ENCODE results near the gene CCNH.

CCNH gene

DNA sequence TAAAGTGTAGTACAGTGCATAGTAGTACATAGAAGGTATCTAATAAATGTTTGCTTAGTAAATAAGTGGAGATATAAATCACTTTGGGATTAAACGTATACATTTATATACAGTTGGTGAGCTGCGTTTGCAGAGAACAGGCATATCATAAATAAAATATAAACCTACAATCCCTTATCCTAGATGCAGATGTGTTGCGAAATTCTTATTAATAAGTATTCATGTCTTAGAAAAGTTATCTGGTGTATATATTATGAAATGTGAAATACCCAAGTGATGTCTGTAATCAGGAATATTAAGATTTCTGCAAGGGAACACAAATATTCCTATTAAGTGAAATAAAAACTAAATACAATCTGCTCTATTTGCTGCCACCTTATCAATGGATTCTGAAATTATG lies 8.8 kb downstream of the CCNH start:
- H3K4me3 ChIP-seq (ENCODE audit: low read depth, low read length) = no peak overlapping the region

DNA sequence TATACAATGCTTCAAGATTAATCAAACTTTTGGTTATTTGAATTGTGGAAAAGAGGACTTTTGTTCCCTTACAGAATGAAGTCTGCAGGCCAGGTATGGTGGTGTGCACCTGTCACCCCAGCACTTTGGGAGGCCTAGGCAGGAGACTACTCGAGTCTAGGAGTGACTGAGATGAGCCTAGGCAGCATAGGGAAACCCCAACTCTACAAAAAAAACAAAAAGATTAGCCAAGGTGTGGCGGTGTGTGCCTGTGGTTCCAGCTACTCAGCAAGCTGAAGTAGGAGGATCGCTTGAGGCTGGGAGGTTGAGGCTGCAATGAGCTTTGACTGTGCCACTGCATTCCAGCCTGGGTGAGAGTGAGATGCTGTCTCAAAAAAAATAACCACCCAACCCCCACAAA lies 9.3 kb downstream of the CCNH start:
- no peak overlapping the region for H3K4me3 ChIP-seq (ENCODE audit: low read depth, low read length)

DNA sequence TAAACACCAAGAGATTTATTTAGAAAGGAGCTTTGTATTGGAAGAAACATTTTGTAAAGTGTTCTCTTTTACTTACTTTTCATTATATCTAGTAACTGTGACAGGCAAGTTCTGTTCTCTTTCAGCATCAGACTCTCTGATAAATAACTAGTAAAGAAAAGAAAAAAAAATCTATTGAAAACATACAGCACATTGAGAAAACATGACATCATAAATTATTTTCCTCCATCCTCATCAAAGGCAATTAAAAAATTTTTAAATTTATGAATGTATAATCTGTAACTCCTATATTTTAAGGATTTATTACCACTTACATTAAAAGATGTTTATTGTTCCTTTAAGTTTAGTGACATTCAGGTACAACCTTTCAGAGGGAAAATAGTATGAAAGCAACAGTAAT lies 11.1 kb downstream of the CCNH start:
- no peak overlapping the region for H3K4me3 ChIP-seq (ENCODE audit: low read depth, low read length)

DNA sequence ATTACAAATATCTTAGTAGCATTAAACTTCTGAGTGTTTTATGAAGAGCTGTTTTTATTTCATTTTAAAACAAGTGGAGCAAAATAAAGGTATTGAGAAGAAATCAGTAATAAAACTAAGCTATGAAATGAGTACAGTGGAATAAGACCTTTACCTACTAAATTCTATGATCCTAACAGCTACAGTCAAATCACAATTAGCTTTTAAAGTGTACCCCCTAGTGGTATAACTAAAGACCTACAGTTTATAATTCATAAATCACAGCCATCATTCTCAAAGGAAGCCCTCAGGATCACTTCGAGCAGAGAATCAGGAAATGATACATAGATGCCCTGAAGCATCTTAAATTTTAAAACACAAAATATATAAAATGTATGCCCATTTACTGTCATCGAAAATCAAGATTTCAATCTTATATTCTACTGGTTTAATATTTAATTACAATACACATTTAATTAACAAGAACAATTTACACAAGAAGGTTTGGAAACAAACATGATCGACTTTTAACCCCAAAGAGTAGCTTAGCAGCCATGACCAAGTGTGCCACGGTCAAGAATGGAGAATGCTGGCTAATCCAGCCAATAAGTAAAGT lies 12.3 kb downstream of the CCNH start:
- no peak overlapping the region for H3K4me3 ChIP-seq (ENCODE audit: low read depth, low read length)

DNA sequence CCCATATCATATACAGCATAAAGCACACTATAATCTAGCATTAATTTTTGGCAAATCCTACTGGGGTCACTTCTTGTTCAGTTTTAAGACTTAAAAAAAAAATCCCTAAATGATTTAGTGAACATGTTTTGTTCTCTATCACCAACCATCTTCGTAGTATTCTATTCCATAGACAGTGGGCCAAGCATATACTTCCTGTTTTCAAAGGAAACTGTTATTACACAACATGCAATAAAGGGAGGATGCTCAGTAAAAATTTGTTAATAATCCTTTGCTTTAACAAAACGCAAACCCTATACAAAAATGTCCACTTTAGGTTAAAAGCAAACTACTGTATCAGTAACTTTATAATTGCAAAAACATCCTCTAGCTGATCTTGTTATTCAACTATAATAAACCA lies 13.0 kb downstream of the CCNH start:
- H3K4me3 ChIP-seq (ENCODE audit: low read depth, low read length) = no peak overlapping the region

DNA sequence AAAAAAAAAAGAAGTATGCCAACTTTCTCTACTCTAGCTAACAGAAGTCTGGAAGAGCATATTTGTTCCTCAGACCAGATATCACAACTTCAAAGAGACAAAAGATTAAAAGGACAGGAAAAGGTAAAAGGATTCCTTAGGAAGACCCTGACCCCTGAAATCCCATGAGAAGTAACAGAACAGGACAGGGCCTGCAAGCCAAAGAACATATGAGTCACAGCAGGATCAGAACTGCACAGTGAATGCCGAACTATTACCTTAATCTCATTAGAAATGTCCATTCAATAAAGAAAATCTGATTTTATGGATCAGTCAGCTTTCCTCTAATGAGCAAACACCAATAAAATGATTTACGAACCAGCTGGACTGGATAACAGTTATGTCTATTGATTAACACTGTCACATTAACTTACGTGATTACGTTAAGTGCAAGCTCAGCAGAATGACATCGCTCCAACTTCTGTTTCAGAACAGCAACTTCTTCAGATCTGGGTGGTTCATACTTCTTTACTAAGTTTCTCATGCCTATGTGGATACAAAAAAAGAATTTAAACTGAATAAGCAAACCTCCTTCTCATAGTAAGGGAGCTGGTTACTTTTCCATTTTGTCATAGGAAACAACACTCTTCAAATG lies 13.6 kb downstream of the CCNH start:
- no peak overlapping the region for H3K4me3 ChIP-seq (ENCODE audit: low read depth, low read length)

DNA sequence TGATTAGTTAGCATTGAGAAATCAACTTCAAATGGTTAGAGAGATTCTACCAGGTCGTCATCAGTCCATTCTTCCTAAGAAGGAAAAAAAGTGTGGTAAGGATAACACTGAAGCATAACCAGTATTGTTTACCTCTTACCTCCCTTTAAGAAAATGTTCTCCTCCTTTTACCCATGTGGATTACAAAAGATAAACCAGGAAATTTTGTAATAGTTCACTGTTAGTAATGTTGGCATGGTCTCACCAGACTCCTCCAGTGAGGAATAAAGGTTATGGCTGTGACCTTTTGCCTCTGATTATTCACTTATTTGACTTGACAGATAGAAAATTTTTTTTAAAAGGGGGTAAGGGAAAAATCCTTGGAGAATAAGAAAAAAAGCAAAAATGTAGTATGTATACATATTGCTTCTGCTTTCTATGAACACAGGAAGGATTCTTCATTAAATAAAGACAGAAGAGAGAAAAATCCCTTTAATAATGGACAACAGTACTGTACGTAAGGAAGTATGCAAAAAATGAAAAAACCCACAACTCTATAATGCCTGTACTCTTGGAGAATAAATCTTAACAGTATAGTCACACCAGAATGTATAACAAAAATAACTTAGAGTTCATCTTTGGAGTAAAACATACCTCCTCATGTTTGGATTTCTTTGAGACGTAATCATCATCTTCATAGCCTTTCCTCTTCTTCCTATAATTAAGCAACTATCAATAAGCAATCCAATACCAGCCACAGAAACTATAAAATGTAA lies 18.1 kb downstream of the CCNH start:
- no peak overlapping the region for H3K4me3 ChIP-seq (ENCODE audit: low read depth, low read length)

DNA sequence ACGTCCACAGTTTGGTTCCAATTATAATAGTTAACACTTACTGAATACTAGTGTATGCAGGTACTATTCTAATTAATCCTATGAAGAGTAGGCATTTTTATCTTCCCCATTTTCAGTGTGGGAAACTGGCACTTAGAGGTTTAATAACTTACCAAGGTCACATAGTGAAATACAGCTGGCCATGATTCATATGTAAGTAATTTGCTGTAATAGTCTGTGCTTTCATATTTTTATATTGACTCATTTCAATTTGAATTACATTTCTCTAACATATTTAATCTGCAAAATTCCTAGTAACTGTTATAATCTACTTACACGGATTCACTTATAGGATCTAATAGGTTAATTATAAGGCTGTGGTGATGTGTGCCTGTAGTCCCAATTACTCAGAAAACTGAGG lies 19.4 kb downstream of the CCNH start:
- H3K4me3 ChIP-seq (ENCODE audit: low read depth, low read length) = no peak overlapping the region

DNA sequence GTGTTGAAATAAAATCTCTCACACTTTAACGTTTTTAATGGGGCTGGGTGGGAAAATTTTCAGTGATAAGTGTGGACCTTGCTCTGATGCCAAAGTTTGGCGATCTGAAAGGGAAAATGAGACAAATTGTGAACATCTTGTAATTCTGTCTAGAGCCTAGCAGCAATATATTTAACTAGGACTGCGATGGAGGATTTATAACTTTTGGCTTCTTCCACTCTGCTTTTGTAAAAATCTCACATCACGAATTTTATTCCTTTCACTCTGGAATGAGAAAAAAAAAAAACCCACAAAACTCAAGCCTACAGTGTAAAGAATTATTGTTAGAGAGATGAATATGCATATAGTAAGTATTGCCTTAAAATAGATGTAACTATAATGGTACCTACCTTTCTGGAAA lies 19.9 kb downstream of the CCNH start:
- no peak overlapping the region for H3K4me3 ChIP-seq (ENCODE audit: low read depth, low read length)

DNA sequence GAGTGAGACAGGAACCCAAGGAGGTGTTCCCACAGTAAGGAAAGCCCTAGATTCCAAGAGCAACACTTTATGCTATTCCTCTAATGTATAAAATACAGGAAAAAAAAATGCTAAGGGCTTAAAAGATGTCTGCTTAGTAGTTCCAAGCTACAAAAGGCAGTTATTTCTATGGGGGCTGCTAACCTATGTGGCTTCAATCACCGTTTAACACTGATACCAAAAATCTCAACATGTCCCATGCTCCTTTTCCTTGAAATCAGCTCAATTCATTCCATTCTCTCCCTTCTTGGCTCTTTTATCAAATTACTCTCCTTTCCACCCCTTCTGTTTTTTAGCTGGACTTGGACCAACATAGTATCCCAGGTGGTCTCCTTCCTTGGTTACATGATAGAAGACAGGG lies 20.6 kb downstream of the CCNH start:
- no peak overlapping the region for H3K4me3 ChIP-seq (ENCODE audit: low read depth, low read length)

DNA sequence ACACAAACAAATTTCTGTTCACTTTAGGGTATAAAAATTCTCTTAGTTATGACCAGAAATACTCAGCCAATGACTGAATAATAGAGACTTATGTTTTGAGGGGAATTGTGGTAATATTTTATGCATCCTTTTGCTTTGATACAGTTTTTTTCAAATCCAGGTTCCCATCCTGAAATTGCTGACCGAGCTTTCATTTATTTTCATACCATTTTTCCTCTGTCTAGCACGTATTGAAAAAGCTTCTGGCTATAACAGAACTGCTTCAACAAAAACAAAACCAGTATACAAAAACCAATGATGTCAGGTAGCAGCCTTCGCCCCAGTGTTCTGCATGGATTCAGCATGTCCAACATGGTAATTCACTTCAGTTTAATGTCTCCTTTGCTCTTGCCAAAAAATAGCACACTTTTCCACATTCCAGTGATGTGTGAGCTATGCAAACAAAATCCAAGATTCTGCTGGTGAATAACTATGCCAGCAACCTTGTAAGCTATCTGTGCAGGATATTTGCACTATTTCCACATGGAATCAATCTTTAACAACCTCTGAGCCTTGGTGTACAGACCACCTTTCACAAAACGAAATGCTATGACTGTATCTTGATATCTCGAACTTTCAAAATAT lies 22.0 kb downstream of the CCNH start:
- no peak overlapping the region for H3K4me3 ChIP-seq (ENCODE audit: low read depth, low read length)

DNA sequence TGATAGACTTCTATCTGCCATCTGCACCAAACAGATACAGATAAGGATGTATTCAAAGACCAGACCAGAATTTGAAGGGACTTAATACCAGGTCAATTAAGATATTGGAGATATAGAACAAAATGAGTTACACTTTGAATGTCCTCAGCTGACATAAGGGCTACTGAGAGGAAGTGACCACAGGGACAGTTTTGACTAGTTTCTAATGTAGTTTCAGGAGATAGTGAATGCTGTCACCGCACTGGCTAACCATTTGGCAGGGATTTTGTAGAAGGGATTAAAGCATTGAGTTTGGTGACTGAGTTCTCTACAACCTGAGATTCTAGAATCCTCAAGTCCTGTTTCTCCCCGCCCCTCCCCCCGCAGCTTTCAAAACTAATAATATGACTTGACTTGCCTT lies 22.7 kb downstream of the CCNH start:
- H3K4me3 ChIP-seq (ENCODE audit: low read depth, low read length) = no peak overlapping the region

DNA sequence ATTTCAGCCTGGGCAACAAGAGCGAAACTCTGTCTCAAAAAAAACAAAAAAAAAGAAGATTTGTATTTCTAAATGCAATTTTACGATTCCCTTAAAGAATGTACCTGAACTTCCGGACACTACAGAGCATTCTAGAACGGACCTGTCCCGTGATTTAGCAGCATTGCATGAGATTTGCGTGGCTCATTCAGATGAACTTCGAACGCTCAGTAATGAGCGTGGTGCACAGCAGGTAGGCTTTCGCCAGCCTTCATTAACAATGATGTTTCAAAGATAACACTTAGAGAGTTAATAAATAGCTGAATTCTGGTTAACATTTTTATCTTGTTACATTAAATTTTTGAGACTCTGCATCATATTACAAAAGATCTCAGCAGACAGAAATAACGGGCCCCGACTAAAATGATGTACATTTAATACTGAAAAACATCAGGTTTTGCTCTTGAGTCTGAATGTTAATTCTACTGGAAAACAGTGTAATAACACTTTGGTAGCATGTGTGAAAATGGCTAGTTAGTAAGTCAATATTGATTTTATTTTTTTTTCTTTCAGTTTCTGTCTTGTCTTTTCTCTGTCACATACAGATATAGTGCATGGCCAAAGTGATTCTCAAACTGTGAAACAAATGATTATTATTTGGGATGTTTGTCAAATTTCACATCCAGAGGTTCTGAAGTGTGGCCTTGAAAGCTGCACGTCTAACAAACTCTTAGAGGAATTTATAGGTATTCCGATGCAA lies 23.3 kb downstream of the CCNH start:
- no peak overlapping the region for H3K4me3 ChIP-seq (ENCODE audit: low read depth, low read length)

DNA sequence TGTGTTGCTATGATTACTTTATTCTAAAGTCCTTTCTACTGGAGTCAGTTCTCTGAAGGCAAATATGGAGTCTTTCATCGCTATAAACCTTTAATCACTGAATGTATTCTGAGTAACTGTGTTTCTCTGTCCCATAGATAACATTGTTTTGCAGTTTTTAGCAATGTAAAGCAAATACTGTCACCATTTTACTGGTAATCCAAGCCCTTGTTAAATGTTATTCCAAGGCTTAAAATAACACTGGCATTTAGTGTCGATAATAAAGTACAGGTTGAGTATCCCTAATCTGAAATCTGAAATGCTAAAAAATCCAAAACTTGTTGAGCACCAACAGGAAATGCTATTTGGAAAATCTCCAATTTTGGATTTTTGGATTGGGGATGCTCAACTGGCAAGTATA lies 24.6 kb downstream of the CCNH start:
- no peak overlapping the region for H3K4me3 ChIP-seq (ENCODE audit: low read depth, low read length)

DNA sequence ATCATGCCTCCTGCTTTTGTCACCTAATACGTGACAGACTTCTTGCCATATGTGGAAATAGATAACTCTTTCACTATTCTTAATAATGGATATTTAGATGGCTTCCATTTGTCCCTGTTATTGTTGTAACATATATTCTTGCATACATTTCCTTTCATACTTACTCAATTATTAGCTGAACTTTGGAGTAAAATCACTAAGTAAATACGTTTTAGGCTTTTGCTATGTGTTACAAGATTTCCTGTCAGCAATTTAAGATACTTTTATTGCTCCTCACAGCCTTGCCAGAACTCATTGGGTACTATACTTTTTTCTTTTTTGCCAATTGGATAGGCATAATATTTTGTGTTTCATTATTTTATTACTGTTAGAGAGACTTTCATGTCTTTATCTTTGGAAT lies 26.9 kb downstream of the CCNH start:
- no peak overlapping the region for H3K4me3 ChIP-seq (ENCODE audit: low read depth, low read length)

DNA sequence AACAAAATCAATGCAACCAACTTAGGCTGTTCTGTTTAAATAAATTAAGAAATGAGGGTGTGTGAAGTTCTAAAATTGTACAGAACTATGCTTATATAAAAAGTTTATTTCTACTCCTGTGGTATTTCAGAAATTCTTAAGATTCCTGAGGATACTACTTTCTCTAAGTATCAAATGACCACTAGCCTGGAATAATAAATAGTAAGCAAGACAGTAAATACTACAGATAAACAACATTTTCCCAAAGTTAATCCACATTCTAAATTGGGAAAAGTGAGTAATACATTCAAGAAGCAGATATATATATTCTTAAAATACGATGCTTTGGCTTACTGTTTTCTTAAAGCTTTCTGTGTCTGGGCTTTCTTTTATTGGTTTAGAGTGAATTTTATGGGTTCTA lies 29.5 kb downstream of the CCNH start:
- no peak overlapping the region for H3K4me3 ChIP-seq (ENCODE audit: low read depth, low read length)

DNA sequence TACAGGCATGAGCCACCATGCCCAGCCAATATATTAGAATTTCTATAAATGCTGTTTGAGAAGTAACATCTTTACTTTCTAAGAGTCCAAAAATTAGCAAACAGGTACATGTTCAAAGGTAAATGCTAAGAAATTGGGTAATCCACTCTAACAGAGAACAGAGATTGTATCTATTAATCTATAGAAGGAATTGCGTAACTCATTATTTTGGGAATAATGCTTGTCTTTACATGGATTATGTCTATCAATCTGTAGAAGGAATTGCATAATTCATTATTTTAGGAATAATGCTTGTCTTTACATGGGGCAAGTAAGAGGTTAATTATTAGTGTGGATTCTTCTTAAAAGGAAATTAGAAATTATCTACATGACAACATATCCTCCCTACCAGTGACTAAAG lies 30.5 kb downstream of the CCNH start:
- no peak overlapping the region for H3K4me3 ChIP-seq (ENCODE audit: low read depth, low read length)

DNA sequence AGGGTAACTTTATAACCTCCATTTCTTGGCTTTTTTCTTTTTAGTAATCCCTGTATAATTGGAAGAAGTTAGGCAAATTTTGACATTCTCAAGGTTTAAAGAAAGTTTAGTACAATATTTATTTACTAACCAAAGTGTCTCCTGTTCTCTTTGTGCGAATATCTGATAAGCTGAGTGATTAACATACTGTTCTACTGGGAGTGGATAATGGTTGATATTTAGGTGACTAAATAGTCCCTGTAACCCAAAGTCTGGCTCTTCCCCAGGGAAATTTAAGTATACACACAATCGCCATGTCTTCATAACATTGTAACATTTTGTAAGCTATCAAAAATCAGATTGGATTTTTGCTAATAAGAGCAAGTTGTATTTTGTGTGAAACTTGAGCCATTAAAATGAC lies 40.0 kb downstream of the CCNH start:
- H3K4me3 ChIP-seq (ENCODE audit: low read depth, low read length) = no peak overlapping the region

DNA sequence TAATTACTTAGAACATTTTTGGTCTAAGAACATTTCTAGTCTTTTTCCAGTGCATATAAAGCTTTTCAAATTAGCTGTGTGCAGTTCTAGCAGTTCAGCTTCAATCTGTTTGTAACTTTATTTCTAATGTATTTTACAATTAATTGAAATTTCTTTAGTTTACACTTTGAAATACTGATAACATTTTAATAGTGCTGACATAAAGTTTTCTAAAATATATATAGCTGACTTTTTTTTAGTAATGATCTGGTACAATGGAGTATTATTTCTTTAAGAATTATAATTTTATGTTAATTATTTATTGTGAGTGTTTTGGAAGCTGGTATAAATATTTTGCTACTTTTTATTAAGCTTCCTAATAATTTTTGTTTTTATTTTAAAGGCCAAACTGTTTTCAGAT lies 43.3 kb downstream of the CCNH start:
- H3K4me3 ChIP-seq (ENCODE audit: low read depth, low read length) = no peak overlapping the region

DNA sequence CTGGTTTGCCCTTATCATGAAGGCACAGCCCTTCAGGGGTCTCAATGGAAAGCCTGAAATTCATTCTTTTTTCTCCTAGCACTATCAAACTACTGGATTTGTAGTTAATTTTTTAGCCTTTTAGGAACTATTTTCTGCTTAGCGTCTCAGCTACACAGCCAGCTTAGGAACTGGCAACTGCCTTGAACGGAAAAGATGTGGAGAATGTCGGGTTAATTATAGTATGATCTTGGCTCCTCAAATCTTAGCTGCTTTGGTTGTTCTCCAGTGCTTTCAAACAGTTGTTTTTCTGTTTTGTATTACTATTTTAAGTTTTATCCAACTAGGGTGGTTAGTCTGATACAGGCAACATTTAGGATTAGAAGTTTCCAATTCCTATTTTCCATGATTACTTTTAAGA lies 44.1 kb downstream of the CCNH start:
- H3K4me3 ChIP-seq (ENCODE audit: low read depth, low read length) = no peak overlapping the region

DNA sequence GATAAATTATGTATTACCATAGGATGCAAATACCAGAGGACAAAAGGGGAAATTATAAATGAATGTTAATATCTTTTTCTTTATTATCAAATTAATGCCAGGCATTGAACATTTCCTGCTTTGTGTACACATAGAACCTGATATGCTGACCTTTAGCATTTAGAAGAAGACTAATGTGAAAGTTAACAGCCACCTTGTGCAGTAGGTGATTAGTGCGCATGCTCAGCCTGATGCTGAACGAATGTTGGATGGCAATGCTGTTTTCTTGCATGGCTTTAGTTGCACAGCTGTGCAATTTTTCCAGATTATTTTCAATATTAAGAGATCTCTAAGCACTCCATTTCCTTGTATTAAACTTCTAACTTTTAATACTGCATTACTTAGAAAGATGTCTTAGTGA lies 45.5 kb downstream of the CCNH start:
- no peak overlapping the region for H3K4me3 ChIP-seq (ENCODE audit: low read depth, low read length)
